GM10266 (cell line): ENCODE measurements around the gene PLEKHM1.

Experiments
- DNase-seq: peaks from one replicate; pipeline ENCODE4 v3.0.0; 2012; ENCODE audit errors: extremely low spot score
- TF ChIP-seq, protein P1 (sequence below): IDR thresholded peaks from 2 replicates; pipeline ENCODE4 v1.5.1; 2012; ENCODE audit warnings: mild to moderate bottlenecking, low read depth; ENCODE audit not compliant: control insufficient read depth, insufficient read depth; ENCODE audit errors: missing control alignments

Gene PLEKHM1

GRCh38 chr17:45406107-45406506 lies 84.4 kb downstream of the PLEKHM1 start:
- TF ChIP-seq, protein P1, sequence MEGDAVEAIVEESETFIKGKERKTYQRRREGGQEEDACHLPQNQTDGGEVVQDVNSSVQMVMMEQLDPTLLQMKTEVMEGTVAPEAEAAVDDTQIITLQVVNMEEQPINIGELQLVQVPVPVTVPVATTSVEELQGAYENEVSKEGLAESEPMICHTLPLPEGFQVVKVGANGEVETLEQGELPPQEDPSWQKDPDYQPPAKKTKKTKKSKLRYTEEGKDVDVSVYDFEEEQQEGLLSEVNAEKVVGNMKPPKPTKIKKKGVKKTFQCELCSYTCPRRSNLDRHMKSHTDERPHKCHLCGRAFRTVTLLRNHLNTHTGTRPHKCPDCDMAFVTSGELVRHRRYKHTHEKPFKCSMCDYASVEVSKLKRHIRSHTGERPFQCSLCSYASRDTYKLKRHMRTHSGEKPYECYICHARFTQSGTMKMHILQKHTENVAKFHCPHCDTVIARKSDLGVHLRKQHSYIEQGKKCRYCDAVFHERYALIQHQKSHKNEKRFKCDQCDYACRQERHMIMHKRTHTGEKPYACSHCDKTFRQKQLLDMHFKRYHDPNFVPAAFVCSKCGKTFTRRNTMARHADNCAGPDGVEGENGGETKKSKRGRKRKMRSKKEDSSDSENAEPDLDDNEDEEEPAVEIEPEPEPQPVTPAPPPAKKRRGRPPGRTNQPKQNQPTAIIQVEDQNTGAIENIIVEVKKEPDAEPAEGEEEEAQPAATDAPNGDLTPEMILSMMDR, result no peak
- DNase-seq, result no peak

DNA sequence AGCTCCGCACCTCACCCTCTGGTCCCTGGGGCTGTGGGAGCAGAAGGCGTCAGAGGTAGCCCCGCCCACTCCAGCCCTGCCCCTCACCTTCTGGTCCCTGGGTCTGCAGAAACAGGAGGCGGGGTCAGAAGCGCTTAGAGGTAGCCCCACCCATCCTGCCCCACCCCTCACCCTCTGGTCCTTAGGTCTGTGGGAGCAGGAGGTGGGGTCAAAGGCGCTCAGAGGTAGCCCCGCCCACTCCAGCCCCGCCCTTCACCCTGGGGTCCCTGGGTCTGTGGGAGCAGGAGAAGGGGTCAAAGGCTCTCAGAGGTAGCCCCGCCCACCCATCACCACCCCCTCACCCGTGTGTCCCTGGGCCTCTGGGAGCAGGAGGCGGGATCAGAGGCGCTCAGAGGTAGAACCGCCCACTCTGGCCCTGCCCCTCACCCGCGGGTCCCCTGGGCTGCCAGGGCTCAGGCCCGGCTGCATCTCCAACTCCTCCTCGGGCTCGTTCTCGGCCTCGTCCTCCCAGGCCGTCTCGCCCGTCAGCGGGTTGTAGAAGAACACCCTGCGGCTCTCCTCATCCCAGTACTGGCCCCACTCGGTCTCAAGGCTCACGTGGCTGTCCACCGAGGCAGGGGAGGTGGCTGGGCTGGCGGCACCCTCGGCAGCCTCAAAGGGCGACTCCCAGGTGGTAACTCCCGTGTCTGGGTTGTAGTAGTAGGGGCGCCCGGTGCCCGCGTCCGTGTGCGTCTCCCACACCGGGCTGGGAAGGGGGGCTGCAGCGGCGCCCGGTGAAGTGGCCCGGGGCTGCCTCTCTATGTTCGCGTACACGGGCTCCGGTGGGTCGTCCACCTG lies 85.1 kb downstream of the PLEKHM1 start:
- TF ChIP-seq, protein P1, result no peak
- no peak for DNase-seq

DNA sequence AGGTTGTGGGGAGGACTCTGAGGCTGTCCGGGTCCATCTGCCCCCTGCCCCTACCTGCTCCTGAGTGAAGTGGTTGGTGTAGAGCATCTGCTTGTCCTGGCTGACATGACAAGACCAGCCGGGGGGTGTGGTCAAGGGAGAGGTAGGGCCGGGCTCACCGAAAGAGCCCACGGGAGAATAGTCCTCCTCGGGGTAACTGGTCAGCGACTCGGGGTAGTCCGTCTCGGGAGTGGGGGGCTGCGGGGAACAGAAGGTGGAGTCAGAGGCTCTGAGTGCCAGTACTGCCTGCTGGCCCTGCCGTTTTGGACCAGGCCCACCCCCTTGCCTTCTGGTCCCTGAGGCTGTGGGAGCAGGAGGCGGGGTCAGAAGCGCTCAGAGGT lies 85.7 kb downstream of the PLEKHM1 start:
- TF ChIP-seq, protein P1, result no peak
- no peak for DNase-seq

- TF ChIP-seq, protein P1, result no peak
- no peak for DNase-seq
Measured at GRCh38 chr17:45403906-45404490, 86.5 kb downstream of the PLEKHM1 start.

- TF ChIP-seq, protein P1, result no peak
- DNase-seq, result no peak
Measured at GRCh38 chr17:45402916-45403315, 87.6 kb downstream of the PLEKHM1 start.

- no peak for DNase-seq
- TF ChIP-seq, protein P1, result no peak
Measured at GRCh38 chr17:45398800-45399199, 91.7 kb downstream of the PLEKHM1 start.

- TF ChIP-seq, protein P1, result no peak
- no peak for DNase-seq
Measured at GRCh38 chr17:45397796-45398195, 92.7 kb downstream of the PLEKHM1 start.
